DOHH2 (cell line): ENCODE measurements around the gene CTDSPL.

ENCODE experiments used
- H3F3A ChIP-seq: fragments of 200-600 bp; sonication (generic), shearing (Covaris generic); 2 replicates; pipeline ENCODE4 v1.6.0; 2016; ENCODE audit warnings: antibody characterized with exemption, mild to moderate bottlenecking; ENCODE audit not compliant: control insufficient read depth, insufficient read depth
- H3K27ac ChIP-seq: fragments of 200-600 bp; sonication (generic); 2 replicates; pipeline ENCODE4 v1.5.1; 2014; ENCODE audit warnings: low read depth, mild to moderate bottlenecking, low read length, moderate library complexity
- H3K27me3 ChIP-seq: fragments of 200-600 bp; sonication (generic); 2 replicates; pipeline ENCODE4 v1.6.1; 2014; ENCODE audit warnings: mild to moderate bottlenecking, low read length, mixed read lengths; ENCODE audit not compliant: control insufficient read depth
- H3K36me3 ChIP-seq: fragments of 200-600 bp; sonication (generic); 2 replicates; pipeline ENCODE4 v1.6.1; 2014; ENCODE audit warnings: mild to moderate bottlenecking, low read length, moderate library complexity, mixed read lengths; ENCODE audit not compliant: control insufficient read depth
- H3K4me1 ChIP-seq: fragments of 200-600 bp; sonication (generic); 2 replicates; pipeline ENCODE4 v1.6.1; 2014; ENCODE audit warnings: mild to moderate bottlenecking, low read length, mixed read lengths; ENCODE audit not compliant: control insufficient read depth
- H3K4me2 ChIP-seq: fragments of 200-600 bp; sonication (generic); 2 replicates; pipeline ENCODE4 v1.6.0; 2014; ENCODE audit warnings: mild to moderate bottlenecking, low read length, moderate library complexity
- H3K4me3 ChIP-seq: fragments of 200-600 bp; sonication (generic); 2 replicates; pipeline ENCODE4 v1.5.1; 2014; ENCODE audit warnings: mild to moderate bottlenecking, low read length, mixed read lengths
- H3K79me2 ChIP-seq: fragments of 200-600 bp; sonication (generic); 2 replicates; pipeline ENCODE4 v1.6.1; 2014; ENCODE audit warnings: mild to moderate bottlenecking, low read length, mixed read lengths; ENCODE audit not compliant: control insufficient read depth
- H3K9me2 ChIP-seq: fragments of 200-600 bp; sonication (generic); replicated peaks from 2 replicates; pipeline ENCODE4 v1.6.1; 2014; ENCODE audit warnings: mild to moderate bottlenecking, low read length, mixed read lengths; ENCODE audit not compliant: control insufficient read depth
- H3K9me3 ChIP-seq: fragments of 200-600 bp; sonication (generic); 2 replicates; pipeline ENCODE4 v1.6.1; 2014; ENCODE audit warnings: antibody characterized with exemption, low read length, mixed read lengths; ENCODE audit not compliant: control insufficient read depth, insufficient read depth
- H4K20me1 ChIP-seq: fragments of 200-600 bp; sonication (generic); 2 replicates; pipeline ENCODE4 v1.6.0; 2014; ENCODE audit warnings: low read depth, mild to moderate bottlenecking, antibody characterized with exemption, low read length, moderate library complexity; ENCODE audit not compliant: control insufficient read depth, insufficient read depth
- CTCF ChIP-seq: fragments of 200-600 bp; sonication (generic); IDR thresholded peaks from one replicate; pipeline ENCODE4 v1.5.1; 2014; ENCODE audit warnings: antibody characterized with exemption, mild to moderate bottlenecking, low read depth, low read length; ENCODE audit not compliant: poor library complexity, severe bottlenecking
- EZH2phosphoT487 ChIP-seq: fragments of 200-600 bp; sonication (generic); IDR thresholded peaks from 2 replicates; pipeline ENCODE4 v1.6.1; 2017; ENCODE audit warnings: borderline replicate concordance, mild to moderate bottlenecking, antibody characterized with exemption, low read length, moderate library complexity, mixed read lengths

CTDSPL gene

GRCh38 chr3:37926611-37927010, 64.9 kb downstream of the CTDSPL start:
- no peaks in the 10 kb centered on the region for H3F3A ChIP-seq
- H3K9me3 ChIP-seq, result no peaks in the 10 kb centered on the region
- H3K9me2 ChIP-seq, result no peaks in the 10 kb centered on the region
- no peak overlapping the region for H3K4me2 ChIP-seq
- H3K79me2 ChIP-seq, result no peaks in the 10 kb centered on the region
- H3K36me3 ChIP-seq, result no peaks in the 10 kb centered on the region
- TF ChIP-seq EZH2phosphoT487, result no peak
- no peaks in the 10 kb centered on the region for H4K20me1 ChIP-seq
- H3K4me3 ChIP-seq, result no peak overlapping the region
- H3K4me1 ChIP-seq, result no peaks in the 10 kb centered on the region
- no peaks in the 10 kb centered on the region for H3K27me3 ChIP-seq
- no peak overlapping the region for H3K27ac ChIP-seq

- no peaks in the 10 kb centered on the region for H3K36me3 ChIP-seq
- H3K9me3 ChIP-seq, result no peaks in the 10 kb centered on the region
- H3K27me3 ChIP-seq, result no peaks in the 10 kb centered on the region
- no peaks in the 10 kb centered on the region for H3K9me2 ChIP-seq
- no peak overlapping the region for H3K4me3 ChIP-seq
- no peaks in the 10 kb centered on the region for H3K79me2 ChIP-seq
- TF ChIP-seq EZH2phosphoT487 (no peak), CTCF (no peak)
- no peak overlapping the region for H3K4me2 ChIP-seq
- no peaks in the 10 kb centered on the region for H4K20me1 ChIP-seq
- H3F3A ChIP-seq, result no peaks in the 10 kb centered on the region
- H3K4me1 ChIP-seq, result no peaks in the 10 kb centered on the region
- no peak overlapping the region for H3K27ac ChIP-seq
Measured at GRCh38 chr3:37930495-37930894, 68.8 kb downstream of the CTDSPL start.

- Histone ChIP-seq H4K20me1 (no peaks in the 10 kb centered on the region), H3K4me2 (no peak overlapping the region), H3K9me3 (no peaks in the 10 kb centered on the region), H3K4me1 (no peaks in the 10 kb centered on the region), H3K36me3 (no peaks in the 10 kb centered on the region), H3K9me2 (no peaks in the 10 kb centered on the region), H3K27me3 (0 out of 2 replicates have a peak, but pooled peaks cover 2% of the 10 kb centered on the region), H3K4me3 (no peak overlapping the region), H3K79me2 (no peaks in the 10 kb centered on the region), H3K27ac (no peak overlapping the region), H3F3A (no peaks in the 10 kb centered on the region)
- TF ChIP-seq EZH2phosphoT487, result no peak
- no peak for TF ChIP-seq CTCF
Measured at GRCh38 chr3:37932505-37932904, 70.8 kb downstream of the CTDSPL start.

- no peaks in the 10 kb centered on the region for H3K9me3 ChIP-seq
- no peaks in the 10 kb centered on the region for H3F3A ChIP-seq
- H3K9me2 ChIP-seq, result no peaks in the 10 kb centered on the region
- TF ChIP-seq CTCF, result no peak
- no peak for TF ChIP-seq EZH2phosphoT487
- no peaks in the 10 kb centered on the region for H3K79me2 ChIP-seq
- 0 out of 2 replicates have a peak, but pooled peaks cover 2% of the 10 kb centered on the region for H3K27me3 ChIP-seq
- no peaks in the 10 kb centered on the region for H4K20me1 ChIP-seq
- H3K36me3 ChIP-seq, result no peaks in the 10 kb centered on the region
- no peak overlapping the region for H3K4me3 ChIP-seq
- no peak overlapping the region for H3K4me2 ChIP-seq
- no peak overlapping the region for H3K27ac ChIP-seq
- H3K4me1 ChIP-seq, result no peaks in the 10 kb centered on the region
Measured at GRCh38 chr3:37934631-37935289, 73.1 kb downstream of the CTDSPL start.
